OCI-LY7 (cell line): Measurements from ENCODE around the gene SLC18A3. TPM values are rescaled to one million over a fixed set of nuclear protein-coding genes. Genes with fewer than 3 reads are reported as not detected.

Experiments
- BruUV-seq: library from RNA; stranded (reverse); fragments of 400-500 nt; replicated peaks from 2 replicates; lab custom pipeline; 2021; lab: Mats Ljungman, UMichigan
- CTCF ChIA-PET: fragments of 300-600 bp; sonication (Branson Sonifier 250); formaldehyde crosslinking; loops from one replicate; lab custom pipeline; 2022; ENCODE audit warnings: antibody characterized with exemption; ENCODE audit not compliant: unreplicated experiment; lab: Charles Lee
- POLR2A ChIA-PET: fragments of 300-600 bp; sonication (Branson Sonifier 250); formaldehyde crosslinking; loops from one replicate; lab custom pipeline; 2022; ENCODE audit warnings: antibody characterized with exemption; lab: Charles Lee
- DNase-seq: peaks from one replicate; pipeline ENCODE4 v3.0.0-alpha.2; 2015; ENCODE audit warnings: low spot score
- H2AFZ ChIP-seq: fragments of 200-600 bp; sonication (generic), shearing (Covaris generic); 2 replicates; pipeline ENCODE4 v1.6.1; 2014; ENCODE audit warnings: mild to moderate bottlenecking, antibody characterized with exemption, low read length, moderate library complexity
- H3K27ac ChIP-seq: fragments of 200-600 bp; sonication (generic); 2 replicates; pipeline ENCODE4 v1.5.1; 2014; ENCODE audit warnings: mixed run types, low read depth, mild to moderate bottlenecking, moderate library complexity, low read length, inconsistent platforms; ENCODE audit not compliant: poor library complexity, severe bottlenecking
- H3K36me3 ChIP-seq: fragments of 200-600 bp; sonication (generic); 2 replicates; pipeline ENCODE4 v1.6.1; 2014; ENCODE audit warnings: mild to moderate bottlenecking, antibody characterized with exemption, low read length, moderate library complexity, mixed read lengths; ENCODE audit not compliant: insufficient read depth
- H3K4me1 ChIP-seq: fragments of 200-600 bp; sonication (generic); 2 replicates; pipeline ENCODE4 v1.5.1; 2014; ENCODE audit warnings: mild to moderate bottlenecking, low read length; ENCODE audit not compliant: insufficient read depth, poor library complexity, severe bottlenecking
- H3K4me2 ChIP-seq: fragments of 200-600 bp; sonication (generic); 2 replicates; pipeline ENCODE4 v1.6.1; 2014; ENCODE audit warnings: mild to moderate bottlenecking, low read length
- H3K4me3 ChIP-seq: fragments of 200-600 bp; sonication (generic); 2 replicates; pipeline ENCODE4 v1.5.1; 2014; ENCODE audit warnings: mild to moderate bottlenecking, low read depth, low read length; ENCODE audit not compliant: poor library complexity, severe bottlenecking
- H3K79me2 ChIP-seq: fragments of 200-600 bp; sonication (generic); 2 replicates; pipeline ENCODE4 v1.6.1; 2016; ENCODE audit warnings: low read depth, mild to moderate bottlenecking, low read length, moderate library complexity, mixed read lengths; ENCODE audit not compliant: insufficient read depth
- H3K9me2 ChIP-seq: fragments of 200-600 bp; sonication (generic); 2 replicates; pipeline ENCODE4 v1.6.1; 2016; ENCODE audit warnings: mild to moderate bottlenecking, low read length, mixed read lengths; ENCODE audit not compliant: insufficient read depth
- H3K9me3 ChIP-seq: fragments of 200-600 bp; sonication (generic); 2 replicates; pipeline ENCODE4 v1.6.1; 2014; ENCODE audit warnings: mild to moderate bottlenecking, mixed run types, low read length, mixed read lengths
- H4K20me1 ChIP-seq: fragments of 200-600 bp; sonication (generic); 2 replicates; pipeline ENCODE4 v1.6.1; 2014; ENCODE audit warnings: mild to moderate bottlenecking, antibody characterized with exemption, low read length, moderate library complexity, mixed read lengths; ENCODE audit not compliant: insufficient read depth
- CTCF ChIP-seq: fragments of 200-600 bp; sonication (generic); conservative IDR thresholded peaks from 2 replicates; pipeline ENCODE4 v1.5.1; 2014; ENCODE audit warnings: mild to moderate bottlenecking, antibody characterized with exemption, low read length, moderate library complexity, mixed read lengths
- EZH2phosphoT487 ChIP-seq: fragments of 200-600 bp; sonication (generic); IDR thresholded peaks from 2 replicates; pipeline ENCODE4 v1.6.1; 2018; ENCODE audit warnings: low read depth, borderline replicate concordance, mild to moderate bottlenecking, mixed run types, antibody characterized with exemption, low read length, moderate library complexity, mixed read lengths
- intact Hi-C: fragments of 100-400 bp; cut with micrococcal nuclease; formaldehyde crosslinking; loops from one replicate; pipeline ENCODE4 v1.10.0; 2022; ENCODE audit not compliant: unreplicated experiment
- total RNA-seq, 2 experiments: library from RNA; depleted of rRNA in 1 of 2; stranded (reverse); fragments of >200 nt in 1 of 2; shearing (Covaris generic) in 1 of 2; gene quantifications; 2 replicates each; pipeline ENCODE4 v1.2.3, GENCODE V29; 2014 to 2022

The SLC18A3 gene
- total RNA-seq, 2 experiments from 2014 or later = not detected

- H3K79me2 ChIP-seq = no peaks in the 10 kb centered on the region
- no peaks in the 10 kb centered on the region for H3K9me2 ChIP-seq
Observed at GRCh38 chr10:49627038-49627437, 16.9 kb downstream of the SLC18A3 start.

DNA sequence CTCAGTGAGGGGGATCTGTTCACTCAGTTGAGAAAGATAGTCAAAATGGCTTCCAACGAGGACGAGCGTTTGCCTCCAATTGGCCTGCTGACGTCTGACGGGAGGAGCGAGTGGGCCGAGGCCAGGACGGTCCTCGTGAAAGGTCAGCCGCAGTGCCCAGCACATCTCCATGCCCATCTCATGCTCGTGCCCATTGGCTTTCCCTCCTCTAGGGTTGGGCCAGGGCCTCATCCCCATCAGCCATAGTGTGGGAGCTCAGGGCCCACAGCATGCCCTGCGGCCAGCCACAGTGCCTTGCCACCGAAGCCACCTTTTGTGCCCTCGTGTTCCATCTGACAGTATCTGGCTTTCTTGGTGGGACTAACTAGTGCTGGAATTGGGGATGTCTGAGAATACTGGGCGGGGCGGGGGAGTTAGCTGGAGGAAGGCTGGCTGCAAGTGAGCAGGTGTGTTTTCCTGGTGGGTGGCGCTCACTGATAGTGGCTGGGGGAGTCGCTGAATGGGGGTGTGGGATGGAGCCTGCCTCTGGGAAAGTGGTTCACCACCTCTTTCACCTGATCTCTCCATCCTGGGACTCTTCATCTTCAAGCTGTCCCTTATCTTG is 17.6 kb downstream of the SLC18A3 start:
- H3K36me3 ChIP-seq = no peaks in the 10 kb centered on the region
- H2AFZ ChIP-seq = no peak overlapping the region
- DNase-seq = no peak
- CTCF ChIA-PET = no interaction called here
- no peaks in the 10 kb centered on the region for H4K20me1 ChIP-seq
- TF ChIP-seq EZH2phosphoT487 (no peak), CTCF (no peak)
- no peaks in the 10 kb centered on the region for H3K4me1 ChIP-seq
- H3K4me3 ChIP-seq = no peak overlapping the region
- H3K9me2 ChIP-seq = no peaks in the 10 kb centered on the region
- POLR2A ChIA-PET = no interaction called here
- intact Hi-C loops = no loop called here
- no peak overlapping the region for H3K4me2 ChIP-seq
- H3K9me3 ChIP-seq = no peaks in the 10 kb centered on the region
- BruUV-seq = no TSS peak
- H3K79me2 ChIP-seq = no peaks in the 10 kb centered on the region
- no peak overlapping the region for H3K27ac ChIP-seq

More at GRCh38 chr10:49627038-49627437, 16.9 kb downstream of the SLC18A3 start:
- no peak overlapping the region for H3K4me2 ChIP-seq
- TF ChIP-seq EZH2phosphoT487 = no peak
- TF ChIP-seq CTCF = no peak
- BruUV-seq = no TSS peak
- no peaks in the 10 kb centered on the region for H3K9me3 ChIP-seq
- H3K27ac ChIP-seq = no peak overlapping the region
- ChIA-PET POLR2A (no interaction called here), CTCF (no interaction called here)
- H4K20me1 ChIP-seq = no peaks in the 10 kb centered on the region
- intact Hi-C loops = no loop called here
- no peaks in the 10 kb centered on the region for H3K4me1 ChIP-seq
- no peak overlapping the region for H2AFZ ChIP-seq
- no peak overlapping the region for H3K4me3 ChIP-seq
- no peaks in the 10 kb centered on the region for H3K36me3 ChIP-seq
- DNase-seq = no peak

GRCh38 chr10:49628599-49628998 is 18.5 kb downstream of the SLC18A3 start:
- H3K4me1 ChIP-seq = no peaks in the 10 kb centered on the region
- CTCF ChIA-PET = no interaction called here
- H3K9me2 ChIP-seq = no peaks in the 10 kb centered on the region
- no peaks in the 10 kb centered on the region for H3K9me3 ChIP-seq
- H3K36me3 ChIP-seq = no peaks in the 10 kb centered on the region
- H3K79me2 ChIP-seq = no peaks in the 10 kb centered on the region
- no peak for TF ChIP-seq CTCF
- TF ChIP-seq EZH2phosphoT487 = no peak
- H2AFZ ChIP-seq = no peak overlapping the region
- no TSS peak for BruUV-seq
- POLR2A ChIA-PET = no interaction called here
- H3K27ac ChIP-seq = no peak overlapping the region
- H3K4me2 ChIP-seq = no peak overlapping the region
- DNase-seq = no peak
- intact Hi-C loops = no loop called here
- H3K4me3 ChIP-seq = no peak overlapping the region
- no peaks in the 10 kb centered on the region for H4K20me1 ChIP-seq
